OCI-LY1 (cell line): ENCODE measurements around the gene WHAMM.

Experiments
- H2AFZ ChIP-seq: fragments of 200-600 bp; sonication (generic), shearing (Covaris generic); 2 replicates; pipeline ENCODE4 v1.6.0; 2014; ENCODE audit warnings: antibody characterized with exemption, mild to moderate bottlenecking, low read length
- H3F3A ChIP-seq: fragments of 200-600 bp; sonication (generic), shearing (Covaris generic); 2 replicates; pipeline ENCODE4 v1.6.0; 2014; ENCODE audit warnings: mild to moderate bottlenecking, antibody characterized with exemption, low read length, moderate library complexity; ENCODE audit not compliant: insufficient read depth
- H3K27ac ChIP-seq: fragments of 200-600 bp; sonication (generic); 2 replicates; pipeline ENCODE4 v1.5.1; 2014; ENCODE audit warnings: low read length, mixed run types, mild to moderate bottlenecking, low read depth; ENCODE audit not compliant: poor library complexity, severe bottlenecking
- H3K27me3 ChIP-seq: fragments of 200-600 bp; sonication (generic); 2 replicates; pipeline ENCODE4 v1.6.0; 2014; ENCODE audit warnings: antibody characterized with exemption, mild to moderate bottlenecking, low read length, moderate library complexity; ENCODE audit not compliant: insufficient read depth
- H3K36me3 ChIP-seq: fragments of 200-600 bp; sonication (generic); 2 replicates; pipeline ENCODE4 v1.6.1; 2014; ENCODE audit warnings: mild to moderate bottlenecking, antibody characterized with exemption, low read length, moderate library complexity, mixed read lengths; ENCODE audit not compliant: insufficient read depth
- H3K4me1 ChIP-seq: fragments of 200-600 bp; sonication (generic); 2 replicates; pipeline ENCODE4 v1.5.1; 2014; ENCODE audit warnings: mild to moderate bottlenecking, low read length, moderate library complexity; ENCODE audit not compliant: insufficient read depth, severe bottlenecking
- H3K4me2 ChIP-seq: fragments of 200-600 bp; sonication (generic), shearing (Covaris generic); 2 replicates; pipeline ENCODE4 v1.6.1; 2014; ENCODE audit warnings: low read length
- H3K4me3 ChIP-seq: fragments of 200-600 bp; sonication (generic); 2 replicates; pipeline ENCODE4 v1.5.1; 2014; ENCODE audit warnings: low read length, low read depth, mild to moderate bottlenecking, mixed read lengths; ENCODE audit not compliant: poor library complexity, severe bottlenecking
- H3K79me2 ChIP-seq: fragments of 200-600 bp; shearing (Covaris generic); 2 replicates; pipeline ENCODE4 v1.6.1; 2016; ENCODE audit warnings: mixed run types, low read length, mixed read lengths; ENCODE audit not compliant: insufficient read depth
- H3K9ac ChIP-seq: fragments of 200-600 bp; sonication (generic), shearing (Covaris generic); 2 replicates; pipeline ENCODE4 v1.6.1; 2014; ENCODE audit warnings: mild to moderate bottlenecking, low read length, mixed read lengths
- H3K9me2 ChIP-seq: fragments of 200-600 bp; sonication (generic), shearing (Covaris generic); 2 replicates; pipeline ENCODE4 v1.6.1; 2014; ENCODE audit warnings: low read depth, mild to moderate bottlenecking, low read length, mixed read lengths
- H3K9me3 ChIP-seq: fragments of 200-600 bp; shearing (Covaris generic); 2 replicates; pipeline ENCODE4 v1.6.1; 2014; ENCODE audit warnings: low read length, mixed read lengths
- H4K20me1 ChIP-seq: fragments of 200-600 bp; sonication (generic), shearing (Covaris generic); 2 replicates; pipeline ENCODE4 v1.6.0; 2016; ENCODE audit warnings: mild to moderate bottlenecking, low read length; ENCODE audit not compliant: insufficient read depth
- EZH2 ChIP-seq: fragments of 200-600 bp; sonication (generic), shearing (Covaris generic); IDR thresholded peaks from 2 replicates; pipeline ENCODE4 v1.8.0; 2017; ENCODE audit warnings: borderline replicate concordance, mixed run types, mild to moderate bottlenecking, antibody characterized with exemption, low read length, moderate library complexity, mixed read lengths
- TF ChIP-seq, protein P1 (sequence below): fragments of 200-600 bp; sonication (generic), shearing (Covaris generic); IDR thresholded peaks from 2 replicates; pipeline ENCODE4 v1.5.1; 2017; ENCODE audit warnings: mild to moderate bottlenecking, antibody characterized with exemption, low read length, moderate library complexity, mixed read lengths

Gene WHAMM

GRCh38 chr15:82843566-82843965 lies 34.1 kb downstream of the WHAMM start:
- TF ChIP-seq, protein P1, sequence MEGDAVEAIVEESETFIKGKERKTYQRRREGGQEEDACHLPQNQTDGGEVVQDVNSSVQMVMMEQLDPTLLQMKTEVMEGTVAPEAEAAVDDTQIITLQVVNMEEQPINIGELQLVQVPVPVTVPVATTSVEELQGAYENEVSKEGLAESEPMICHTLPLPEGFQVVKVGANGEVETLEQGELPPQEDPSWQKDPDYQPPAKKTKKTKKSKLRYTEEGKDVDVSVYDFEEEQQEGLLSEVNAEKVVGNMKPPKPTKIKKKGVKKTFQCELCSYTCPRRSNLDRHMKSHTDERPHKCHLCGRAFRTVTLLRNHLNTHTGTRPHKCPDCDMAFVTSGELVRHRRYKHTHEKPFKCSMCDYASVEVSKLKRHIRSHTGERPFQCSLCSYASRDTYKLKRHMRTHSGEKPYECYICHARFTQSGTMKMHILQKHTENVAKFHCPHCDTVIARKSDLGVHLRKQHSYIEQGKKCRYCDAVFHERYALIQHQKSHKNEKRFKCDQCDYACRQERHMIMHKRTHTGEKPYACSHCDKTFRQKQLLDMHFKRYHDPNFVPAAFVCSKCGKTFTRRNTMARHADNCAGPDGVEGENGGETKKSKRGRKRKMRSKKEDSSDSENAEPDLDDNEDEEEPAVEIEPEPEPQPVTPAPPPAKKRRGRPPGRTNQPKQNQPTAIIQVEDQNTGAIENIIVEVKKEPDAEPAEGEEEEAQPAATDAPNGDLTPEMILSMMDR: no peak
- TF ChIP-seq EZH2: no peak
- Histone ChIP-seq H3K4me2 (peak overlapping the region; percentile 66), H3K27ac (peak overlapping the region; percentile 91)

DNA sequence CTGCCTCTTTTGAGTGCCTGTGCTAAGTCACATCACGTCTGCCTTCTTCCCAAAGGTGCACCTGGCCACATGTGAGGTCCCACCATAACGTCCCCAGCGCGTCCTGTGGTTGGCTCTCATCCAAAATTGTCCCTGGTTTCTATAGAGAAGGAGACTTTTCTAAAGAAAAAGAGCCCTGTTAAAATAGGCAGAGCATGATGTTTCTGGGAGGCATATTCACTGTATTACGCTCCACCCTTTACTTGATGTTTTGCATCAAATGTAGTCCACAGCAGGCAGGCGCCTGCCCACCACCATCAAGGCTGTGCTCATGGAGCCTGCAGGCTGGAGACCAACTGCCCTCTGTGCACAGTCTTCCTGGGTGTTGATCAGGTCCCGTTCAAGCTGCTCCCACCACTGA lies 36.3 kb downstream of the WHAMM start:
- no peaks in the 10 kb centered on the region for H4K20me1 ChIP-seq
- H3F3A ChIP-seq: peaks cover 8% of the 10 kb centered on the region; the same call in 1 of the 2 replicates
- H3K79me2 ChIP-seq: no peaks in the 10 kb centered on the region
- no peak for TF ChIP-seq EZH2
- TF ChIP-seq, protein P1: no peak
- peaks cover 74% of the 10 kb centered on the region for H3K4me1 ChIP-seq
- no peaks in the 10 kb centered on the region for H3K36me3 ChIP-seq
- H3K9me2 ChIP-seq: no peaks in the 10 kb centered on the region
- peak overlapping the region; percentile 51 for H3K4me3 ChIP-seq
- no peaks in the 10 kb centered on the region for H3K9me3 ChIP-seq
- peak overlapping the region; percentile 66 for H3K4me2 ChIP-seq
- no peak overlapping the region for H2AFZ ChIP-seq
- H3K27me3 ChIP-seq: no peaks in the 10 kb centered on the region
- peak overlapping the region; percentile 52; the same call in 1 of the 2 replicates for H3K9ac ChIP-seq
- H3K27ac ChIP-seq: peak overlapping the region; percentile 91

More at GRCh38 chr15:82843566-82843965, 34.1 kb downstream of the WHAMM start:
- no peaks in the 10 kb centered on the region for H3K9me3 ChIP-seq
- H3K4me3 ChIP-seq: peak overlapping the region; percentile 51
- H3K9me2 ChIP-seq: no peaks in the 10 kb centered on the region
- H3F3A ChIP-seq: peaks cover 8% of the 10 kb centered on the region; the same call in 1 of the 2 replicates
- no peaks in the 10 kb centered on the region for H3K36me3 ChIP-seq
- H2AFZ ChIP-seq: peak overlapping the region; percentile 64
- no peaks in the 10 kb centered on the region for H3K27me3 ChIP-seq
- no peaks in the 10 kb centered on the region for H3K79me2 ChIP-seq
- H4K20me1 ChIP-seq: no peaks in the 10 kb centered on the region
- H3K4me1 ChIP-seq: peaks cover 52% of the 10 kb centered on the region
- peak overlapping the region; percentile 52; the same call in 1 of the 2 replicates for H3K9ac ChIP-seq

DNA sequence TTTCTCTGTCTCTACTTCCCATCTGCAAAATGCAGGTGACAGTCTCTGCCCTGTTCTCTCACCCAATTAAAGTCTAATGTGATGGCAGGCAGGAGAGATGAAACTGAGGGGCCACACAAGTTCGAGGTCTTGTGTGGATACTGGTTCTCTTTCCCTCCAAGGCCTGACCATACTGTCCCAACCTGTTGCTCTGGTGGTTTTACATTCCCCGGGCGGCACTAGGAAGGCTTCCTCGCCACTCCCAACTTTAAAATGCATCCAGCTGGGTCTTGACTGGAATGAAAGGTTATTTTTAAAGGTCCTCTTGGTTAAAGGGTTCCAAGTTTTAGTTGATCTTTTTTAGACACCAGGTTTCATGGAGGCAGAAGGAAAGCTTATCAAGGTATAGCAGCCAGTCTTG lies 37.2 kb downstream of the WHAMM start:
- Histone ChIP-seq H3K36me3 (no peaks in the 10 kb centered on the region), H3K27me3 (no peaks in the 10 kb centered on the region), H3K79me2 (no peaks in the 10 kb centered on the region), H3K4me3 (no peak overlapping the region), H3K9me3 (no peaks in the 10 kb centered on the region), H3K4me2 (no peak overlapping the region), H3F3A (peaks cover 8% of the 10 kb centered on the region; the same call in 1 of the 2 replicates), H3K9me2 (no peaks in the 10 kb centered on the region), H2AFZ (no peak overlapping the region), H3K4me1 (peaks cover 82% of the 10 kb centered on the region), H4K20me1 (no peaks in the 10 kb centered on the region), H3K9ac (no peak overlapping the region), H3K27ac (peak overlapping the region; percentile 91)
- no peak for TF ChIP-seq EZH2
- TF ChIP-seq, protein P1: no peak
